BLaER1 treated with 17β-estradiol and CSF1 and Interleukin-3, amounts not matched to agents 10 nM and 100 nM (cell line): ENCODE results near the gene IL36RN.

Source experiments
- H3K27ac ChIP-seq, 11 experiments: shearing (Covaris generic); formaldehyde crosslinking; 2 replicates each; pipeline ENCODE4 v1.8.1; 2022
- H3K27me3 ChIP-seq, 11 experiments: shearing (Covaris generic); formaldehyde crosslinking; 2 replicates each; pipeline ENCODE4 v1.8.1; 2022
- H3K36me3 ChIP-seq, 11 experiments: shearing (Covaris generic); formaldehyde crosslinking; 2 replicates each; pipeline ENCODE4 v1.8.1; 2022
- H3K4me1 ChIP-seq, 10 experiments: shearing (Covaris generic); formaldehyde crosslinking; 2 replicates each; pipeline ENCODE4 v1.8.1; 2022
- H3K4me2 ChIP-seq, 11 experiments: shearing (Covaris generic); formaldehyde crosslinking; 2 replicates each; pipeline ENCODE4 v1.8.1; 2022
- H3K4me3 ChIP-seq, 10 experiments: shearing (Covaris generic); formaldehyde crosslinking; 2 replicates each; pipeline ENCODE4 v1.8.1; 2022
- H3K9ac ChIP-seq, 11 experiments: shearing (Covaris generic); formaldehyde crosslinking; 2 replicates each; pipeline ENCODE4 v1.8.1; 2022
- H3K9me3 ChIP-seq, 11 experiments: shearing (Covaris generic); formaldehyde crosslinking; replicated peaks in 1 of 11; 2 replicates each; pipeline ENCODE4 v1.8.1; 2022
- H4K20me1 ChIP-seq, 11 experiments: shearing (Covaris generic); formaldehyde crosslinking; 2 replicates each; pipeline ENCODE4 v1.8.1; 2022
- Cebpa-rat ChIP-seq, 11 experiments: shearing (Covaris generic); IDR thresholded peaks; 2 replicates each; pipeline ENCODE4 v1.8.1; 2022

The IL36RN gene

GRCh38 chr2:113018509-113018908, 40.5 kb upstream of the IL36RN start:
- Histone ChIP-seq H3K4me1 (no peaks in the 10 kb centered on the region), H3K4me2 (no peak overlapping the region), H3K27ac (no peak overlapping the region), H3K4me3 (no peak overlapping the region), H4K20me1 (no peaks in the 10 kb centered on the region), H3K27me3 (no peaks in the 10 kb centered on the region), H3K9me3 (peaks cover 0 to 12% (median 7%) of the 10 kb centered on the region in 11 experiments; a peak in 6 of 22 replicates), H3K36me3 (no peaks in the 10 kb centered on the region), H3K9ac (no peak overlapping the region)
- TF ChIP-seq Cebpa-rat (IDR thresholded peaks at IDR 0.05) = no peak

DNA sequence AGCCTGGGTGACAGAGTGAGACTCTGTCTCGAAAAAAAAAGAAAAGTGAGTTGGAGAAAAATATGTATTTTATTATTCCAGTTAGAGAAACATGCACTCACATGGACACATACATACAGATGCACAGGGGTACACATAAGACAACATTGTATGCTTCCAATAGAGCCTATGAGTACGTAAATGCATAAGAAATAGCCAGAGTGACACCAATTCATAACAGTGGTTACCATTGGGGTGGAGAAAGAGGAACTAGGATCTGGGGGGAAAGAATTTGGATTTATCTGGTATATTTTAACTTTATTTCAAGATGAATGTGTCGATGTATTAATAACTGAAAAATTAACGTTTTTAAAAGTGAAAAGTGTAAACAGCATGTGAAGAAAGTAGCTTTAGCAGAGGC, 37.7 kb upstream of the IL36RN start:
- H3K4me1 ChIP-seq = peaks cover 0 to 12% (median 10%) of the 10 kb centered on the region in 10 experiments; a peak in 12 of 20 replicates
- H4K20me1 ChIP-seq = no peaks in the 10 kb centered on the region
- no peak for TF ChIP-seq Cebpa-rat (IDR thresholded peaks at IDR 0.05)

GRCh38 chr2:113024764-113025163, 34.2 kb upstream of the IL36RN start:
- no peaks in the 10 kb centered on the region for H3K36me3 ChIP-seq
- H3K27me3 ChIP-seq = no peaks in the 10 kb centered on the region
- TF ChIP-seq Cebpa-rat (IDR thresholded peaks at IDR 0.05) = no peak
- H3K9ac ChIP-seq = no peak overlapping the region
- no peaks in the 10 kb centered on the region for H4K20me1 ChIP-seq
- peaks cover 0 to 13% (median 10%) of the 10 kb centered on the region in 10 experiments; a peak in 12 of 20 replicates for H3K4me1 ChIP-seq
- no peak overlapping the region for H3K4me2 ChIP-seq
- H3K4me3 ChIP-seq = no peak overlapping the region
- no peak overlapping the region for H3K27ac ChIP-seq
- H3K9me3 ChIP-seq = peaks cover 0 to 4% (median 0%) of the 10 kb centered on the region in 11 experiments; a peak in 2 of 22 replicates

More for the DNA sequence above, 37.7 kb upstream of the IL36RN start:
- no peak overlapping the region for H3K4me2 ChIP-seq
- H3K27me3 ChIP-seq = no peaks in the 10 kb centered on the region
- peaks cover 0 to 12% (median 7%) of the 10 kb centered on the region in 11 experiments; a peak in 6 of 22 replicates for H3K9me3 ChIP-seq
- no peak overlapping the region for H3K27ac ChIP-seq
- H3K9ac ChIP-seq = no peak overlapping the region
- no peak overlapping the region for H3K4me3 ChIP-seq
- H3K36me3 ChIP-seq = no peaks in the 10 kb centered on the region

DNA sequence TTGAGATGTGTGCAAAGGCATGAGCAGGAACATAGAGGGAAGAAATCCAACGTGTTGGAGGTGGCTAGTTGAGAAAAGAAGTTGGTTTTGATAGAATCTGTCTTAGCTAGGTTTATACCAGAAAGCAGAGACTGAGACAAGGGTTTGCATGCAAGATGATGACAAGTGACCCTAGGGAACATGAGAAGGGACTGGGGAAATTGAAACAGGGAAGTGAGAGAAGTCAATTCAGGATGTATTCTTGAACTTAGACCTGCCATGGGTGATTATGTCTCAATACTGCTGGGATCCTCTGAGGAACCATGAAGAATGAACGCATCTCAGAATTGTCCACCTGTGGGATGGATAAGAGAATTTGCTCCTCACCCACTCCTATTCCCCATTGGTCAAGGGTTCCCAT, 33.3 kb upstream of the IL36RN start:
- Histone ChIP-seq H3K4me1 (peaks cover 0 to 13% (median 10%) of the 10 kb centered on the region in 10 experiments; a peak in 12 of 20 replicates), H3K27me3 (no peaks in the 10 kb centered on the region), H3K4me3 (no peak overlapping the region), H3K4me2 (peak overlapping the region in 9 of 11 experiments; percentile 6 to 53 (median 30); a peak in 13 of 22 replicates), H3K9me3 (no peaks in the 10 kb centered on the region), H3K36me3 (no peaks in the 10 kb centered on the region), H4K20me1 (no peaks in the 10 kb centered on the region), H3K27ac (no peak overlapping the region), H3K9ac (no peak overlapping the region)
- TF ChIP-seq Cebpa-rat (IDR thresholded peaks at IDR 0.05) = no peak; a peak in 1 of 22 replicates

GRCh38 chr2:113027691-113028090, 31.3 kb upstream of the IL36RN start:
- Histone ChIP-seq H3K27ac (no peak overlapping the region), H3K36me3 (no peaks in the 10 kb centered on the region), H3K9me3 (no peaks in the 10 kb centered on the region), H3K4me1 (peaks cover 0 to 13% (median 10%) of the 10 kb centered on the region in 10 experiments; a peak in 12 of 20 replicates), H4K20me1 (no peaks in the 10 kb centered on the region), H3K4me3 (no peak overlapping the region), H3K27me3 (no peaks in the 10 kb centered on the region), H3K9ac (no peak overlapping the region), H3K4me2 (no peak overlapping the region)
- no peak for TF ChIP-seq Cebpa-rat (IDR thresholded peaks at IDR 0.05)

DNA sequence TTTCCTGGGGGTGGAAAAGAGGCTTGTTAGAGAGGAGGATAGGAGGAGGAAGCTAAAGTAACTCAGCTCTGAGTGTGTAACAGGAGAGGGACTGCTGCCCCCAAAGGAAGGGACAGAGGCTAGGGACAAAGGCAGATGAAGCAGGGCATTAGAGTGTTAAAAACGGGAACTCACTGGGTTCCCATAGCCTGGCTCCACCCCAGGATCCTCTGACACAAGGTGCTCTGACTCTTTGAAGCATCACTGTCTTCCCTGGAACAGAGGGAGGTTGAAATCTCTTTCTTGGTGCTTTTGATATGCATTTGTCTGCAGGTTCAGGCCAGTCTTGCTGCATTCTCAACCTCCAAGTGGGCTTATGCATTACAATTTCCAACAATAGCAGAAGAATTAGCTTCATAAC, 30.9 kb upstream of the IL36RN start:
- H4K20me1 ChIP-seq = no peaks in the 10 kb centered on the region
- peaks cover 0 to 13% (median 10%) of the 10 kb centered on the region in 10 experiments; a peak in 12 of 20 replicates for H3K4me1 ChIP-seq
- no peak overlapping the region for H3K27ac ChIP-seq
- no peaks in the 10 kb centered on the region for H3K36me3 ChIP-seq
- H3K4me3 ChIP-seq = no peak overlapping the region
- no peaks in the 10 kb centered on the region for H3K9me3 ChIP-seq
- TF ChIP-seq Cebpa-rat (IDR thresholded peaks at IDR 0.05) = no peak
- no peak overlapping the region for H3K4me2 ChIP-seq
- no peak overlapping the region for H3K9ac ChIP-seq
- H3K27me3 ChIP-seq = no peaks in the 10 kb centered on the region

DNA sequence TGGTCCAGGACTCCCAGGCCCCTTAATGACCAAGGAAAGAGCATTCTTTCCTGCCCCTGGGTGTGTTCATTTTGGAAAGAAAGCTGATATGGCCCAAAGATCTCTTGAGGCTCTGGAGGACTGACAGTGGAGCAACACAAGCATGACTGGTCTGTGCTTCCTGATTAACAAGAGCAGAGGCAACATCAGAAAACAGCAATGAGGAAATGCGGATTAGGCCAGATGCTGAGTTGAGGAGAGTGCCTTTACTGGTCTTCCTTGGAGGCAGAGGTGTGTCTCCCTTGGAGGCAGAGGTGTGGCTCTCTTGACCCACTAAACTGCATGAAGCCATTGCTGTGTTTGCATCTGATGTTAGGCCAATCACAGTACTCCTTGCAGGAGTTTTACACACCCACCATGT, 26.3 kb upstream of the IL36RN start:
- Histone ChIP-seq H3K9me3 (no peaks in the 10 kb centered on the region), H3K36me3 (no peaks in the 10 kb centered on the region), H3K4me2 (no peak overlapping the region), H4K20me1 (no peaks in the 10 kb centered on the region), H3K27me3 (no peaks in the 10 kb centered on the region), H3K9ac (no peak overlapping the region), H3K4me1 (peaks cover 0 to under 1% (median 0%) of the 10 kb centered on the region in 10 experiments; a peak in 4 of 20 replicates), H3K4me3 (no peak overlapping the region), H3K27ac (no peak overlapping the region)
- TF ChIP-seq Cebpa-rat (IDR thresholded peaks at IDR 0.05) = no peak

DNA sequence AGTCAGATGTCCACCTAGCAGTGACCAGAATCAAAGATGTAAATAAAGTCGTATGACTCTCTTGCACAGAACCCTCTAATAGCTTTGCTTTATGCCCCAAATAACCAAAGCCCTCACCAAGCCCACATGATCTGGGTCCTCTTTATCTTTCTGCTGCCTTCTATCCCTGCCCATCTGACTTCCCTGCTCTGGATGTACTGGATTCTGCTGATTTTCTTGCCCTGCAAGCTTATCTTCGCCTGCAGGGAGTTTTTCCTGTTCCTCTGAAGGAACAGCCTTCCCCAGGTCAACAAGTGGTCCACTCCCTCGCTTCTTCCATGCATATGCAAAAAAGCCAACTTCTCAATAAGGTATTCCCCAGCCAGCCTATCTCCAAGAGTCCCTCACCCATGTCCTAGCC, 25.0 kb upstream of the IL36RN start:
- Histone ChIP-seq H3K27ac (no peak overlapping the region), H3K4me3 (no peak overlapping the region), H3K36me3 (no peaks in the 10 kb centered on the region), H3K9me3 (no peaks in the 10 kb centered on the region), H3K4me1 (peaks cover 0 to 14% (median 0%) of the 10 kb centered on the region in 10 experiments; a peak in 6 of 20 replicates), H3K9ac (no peak overlapping the region), H3K4me2 (no peak overlapping the region), H3K27me3 (no peaks in the 10 kb centered on the region), H4K20me1 (no peaks in the 10 kb centered on the region)
- no peak for TF ChIP-seq Cebpa-rat (IDR thresholded peaks at IDR 0.05)

GRCh38 chr2:113036763-113037162, 22.2 kb upstream of the IL36RN start:
- TF ChIP-seq Cebpa-rat (IDR thresholded peaks at IDR 0.05) = no peak
- no peaks in the 10 kb centered on the region for H3K27me3 ChIP-seq

DNA sequence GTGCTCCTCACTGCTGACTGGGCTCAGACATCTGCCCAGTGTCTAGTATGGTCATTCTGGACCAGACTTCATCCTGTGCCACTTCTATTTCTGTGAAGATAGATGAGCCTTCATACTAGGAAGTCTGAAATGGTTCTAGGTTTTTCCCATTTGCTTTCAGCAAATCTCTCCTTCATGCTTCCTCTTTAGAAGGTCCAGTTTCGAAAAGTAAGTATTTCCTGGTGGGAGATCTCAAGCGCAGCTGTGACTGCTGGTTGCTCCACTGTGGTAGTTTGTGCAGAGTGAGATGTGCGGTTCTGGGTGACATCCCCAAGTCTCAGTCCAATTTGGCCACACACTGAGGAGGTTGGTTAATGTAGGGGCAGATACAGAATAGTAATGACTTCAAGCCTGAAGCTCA, 20.7 kb upstream of the IL36RN start:
- H3K4me2 ChIP-seq = peak overlapping the region in 3 of 11 experiments; percentile 39 to 66 (median 65); a peak in 6 of 22 replicates
- H3K4me3 ChIP-seq = no peak overlapping the region
- peaks cover 0 to 30% (median 0%) of the 10 kb centered on the region in 10 experiments; a peak in 6 of 20 replicates for H3K4me1 ChIP-seq
- no peaks in the 10 kb centered on the region for H3K27me3 ChIP-seq
- no peak for TF ChIP-seq Cebpa-rat (IDR thresholded peaks at IDR 0.05)
- H4K20me1 ChIP-seq = no peaks in the 10 kb centered on the region
- no peaks in the 10 kb centered on the region for H3K9me3 ChIP-seq
- no peak overlapping the region for H3K9ac ChIP-seq
- H3K27ac ChIP-seq = no peak overlapping the region
- H3K36me3 ChIP-seq = no peaks in the 10 kb centered on the region

More at GRCh38 chr2:113036763-113037162, 22.2 kb upstream of the IL36RN start:
- Histone ChIP-seq H3K4me3 (no peak overlapping the region), H3K36me3 (no peaks in the 10 kb centered on the region), H3K9ac (no peak overlapping the region), H4K20me1 (no peaks in the 10 kb centered on the region), H3K9me3 (no peaks in the 10 kb centered on the region), H3K27ac (no peak overlapping the region), H3K4me2 (no peak overlapping the region), H3K4me1 (peaks cover 0 to 30% (median 0%) of the 10 kb centered on the region in 10 experiments; a peak in 6 of 20 replicates)
